Fibroblast of skin of scalp (primary cell): ENCODE data around the gene PALB2. TPM values are rescaled to one million over a fixed set of nuclear protein-coding genes. Genes with fewer than 3 reads are reported as not detected.

Experiments
- DNase-seq: peaks from one replicate; pipeline ENCODE4 v3.0.0-alpha.2; 2013
- polyA plus RNA-seq, 2 experiments: library from polyadenylated mRNA; unstranded; fragments of 120-200 nt; gene quantifications; one replicate each; pipeline ENCODE4 v1.2.1, GENCODE V29; 2013; ENCODE audit not compliant: insufficient read length in 2 of 2

Gene PALB2
- 7.2 TPM for polyA plus RNA-seq (2013, experiment 1 of 2; ENCODE audit: insufficient read length)
- 6.8 TPM for polyA plus RNA-seq (2013, experiment 2 of 2; ENCODE audit: insufficient read length)

GRCh38 chr16:23640931-23641765 lies at the start of gene PALB2, which contains the start of gene DCTN5:
TSS of gene PALB2 (minus strand) at chr16:23641310. CDS start at chr16:23641157, 153 bp downstream.
TSS of gene DCTN5 (plus strand) at chr16:23641466. CDS start at chr16:23641543, 77 bp downstream.
- DNase-seq, result peak; percentile 93

- no peak for DNase-seq
Measured at GRCh38 chr16:23689442-23690187, 48.5 kb upstream of the PALB2 start.

DNA sequence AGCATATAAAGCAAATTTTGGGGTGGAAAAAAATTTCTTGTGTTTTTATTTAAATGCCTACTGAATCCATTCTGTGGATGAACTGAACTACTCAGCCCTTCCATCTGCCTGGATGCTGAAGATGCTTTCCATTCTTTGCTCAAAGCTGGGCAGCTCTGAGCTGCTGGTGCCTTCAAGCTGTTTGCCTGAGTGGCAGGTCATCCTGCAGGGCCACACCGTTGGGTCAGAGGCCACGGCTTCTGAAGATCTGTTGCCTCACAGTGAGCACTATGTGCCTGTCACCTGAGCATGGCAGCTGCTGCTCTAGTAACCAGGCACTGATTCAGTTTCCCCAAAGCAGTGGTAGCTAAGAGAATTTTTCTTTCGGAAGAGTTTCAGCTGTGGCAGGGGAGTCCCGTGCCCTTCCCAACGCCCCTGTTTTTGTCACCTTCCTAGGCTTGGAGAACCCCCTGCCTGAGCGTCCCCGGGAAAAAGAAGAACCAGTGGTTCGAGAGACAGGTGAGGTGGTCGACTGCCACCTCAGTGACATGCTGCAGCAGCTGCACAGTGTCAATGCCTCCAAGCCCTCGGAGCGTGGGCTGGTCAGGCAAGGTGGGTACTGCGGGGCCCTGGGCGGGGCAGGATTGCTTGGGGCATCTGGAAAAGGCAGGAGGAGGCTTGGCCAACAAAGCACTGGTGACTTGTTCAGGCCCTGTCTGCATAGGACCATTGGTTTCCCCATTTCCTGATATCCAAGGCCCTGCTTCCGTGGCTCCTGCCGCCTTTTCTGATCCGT lies 46.1 kb upstream of the PALB2 start:
- DNase-seq, result no peak

DNA sequence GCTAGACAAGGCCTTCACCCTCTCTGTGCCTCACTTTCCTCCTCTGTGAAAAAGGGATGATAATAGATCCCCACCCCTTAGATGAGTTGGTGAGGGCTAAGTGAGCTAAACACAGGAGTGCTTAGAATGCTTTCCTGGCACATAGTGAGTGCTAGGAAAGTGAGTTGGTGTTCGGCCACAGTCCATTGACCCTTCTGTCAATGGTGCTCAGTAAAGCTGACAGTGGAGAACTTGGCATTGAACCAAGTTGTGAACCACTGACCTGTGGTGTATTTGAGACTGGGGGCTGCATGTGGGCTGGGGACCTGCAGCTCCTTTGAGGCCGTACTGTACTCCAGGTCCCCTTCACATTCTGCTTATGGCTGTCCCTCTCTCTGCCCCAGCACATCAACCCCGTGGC lies 42.4 kb upstream of the PALB2 start:
- DNase-seq, result no peak

DNA sequence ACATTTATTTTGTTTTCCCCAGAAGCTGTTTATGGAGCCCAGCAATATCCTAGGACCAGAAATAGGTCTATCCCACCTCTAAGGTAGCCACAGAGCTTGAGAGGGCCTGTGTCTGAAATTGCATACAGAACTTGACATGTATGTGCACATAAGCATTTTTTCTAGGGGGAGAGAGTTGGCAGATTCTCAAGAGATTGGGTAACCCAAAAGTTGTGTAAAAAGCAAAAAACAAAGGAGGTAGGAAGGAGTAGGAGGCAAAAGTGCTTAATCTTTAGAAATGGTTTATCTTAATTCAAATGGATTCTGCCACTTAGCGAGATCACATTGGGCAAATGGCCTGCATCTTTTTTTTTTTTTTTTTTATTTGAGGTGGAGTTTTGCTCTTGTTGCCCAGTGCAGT lies 41.1 kb upstream of the PALB2 start:
- no peak for DNase-seq

GRCh38 chr16:23679986-23680336 lies 38.9 kb upstream of the PALB2 start:
- DNase-seq, result no peak

DNA sequence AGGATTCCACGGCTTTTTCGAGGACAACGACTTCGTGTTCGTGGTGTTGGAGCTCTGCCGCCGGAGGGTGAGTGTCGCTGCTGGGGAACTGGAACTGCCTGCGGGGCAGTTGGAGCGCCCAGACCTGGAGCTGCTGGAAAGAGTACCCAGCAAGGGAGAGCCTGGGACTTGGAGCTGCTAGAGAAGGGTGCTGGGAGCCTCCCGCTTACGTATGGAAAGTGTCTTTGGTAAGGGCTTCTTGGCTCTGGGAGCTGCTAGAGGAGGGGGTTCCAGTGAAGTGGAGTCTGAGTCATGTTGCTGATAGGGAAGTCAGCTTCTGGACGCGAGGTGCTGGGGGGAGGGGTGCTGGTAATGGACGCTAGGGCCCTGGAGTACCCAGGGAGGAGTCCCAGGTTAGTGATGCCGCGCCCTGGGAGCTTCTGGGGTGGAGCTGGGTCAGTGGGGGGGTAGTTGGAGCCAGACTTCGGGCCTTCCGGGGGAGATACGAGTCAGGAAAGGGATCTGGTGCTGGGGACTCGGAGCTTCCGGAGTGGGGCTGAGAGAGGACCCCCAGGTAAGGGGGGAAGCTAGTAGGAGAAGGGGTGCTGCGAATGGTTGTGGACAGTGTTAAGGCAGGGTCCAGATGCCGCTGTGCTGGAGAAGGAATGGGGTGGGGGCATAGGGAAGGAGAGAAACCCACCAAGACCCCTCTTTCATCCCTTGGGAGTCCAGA lies 38.3 kb upstream of the PALB2 start:
- peak; percentile 27 for DNase-seq

- peak; percentile 81 for DNase-seq
Measured at GRCh38 chr16:23678430-23679273, 37.5 kb upstream of the PALB2 start, which contains the start of gene PLK1. TSS of gene PLK1 (plus strand) at chr16:23678889. CDS start at chr16:23678933, 44 bp downstream.

- DNase-seq, result no peak
Measured at GRCh38 chr16:23676924-23677480, 35.9 kb upstream of the PALB2 start.

DNA sequence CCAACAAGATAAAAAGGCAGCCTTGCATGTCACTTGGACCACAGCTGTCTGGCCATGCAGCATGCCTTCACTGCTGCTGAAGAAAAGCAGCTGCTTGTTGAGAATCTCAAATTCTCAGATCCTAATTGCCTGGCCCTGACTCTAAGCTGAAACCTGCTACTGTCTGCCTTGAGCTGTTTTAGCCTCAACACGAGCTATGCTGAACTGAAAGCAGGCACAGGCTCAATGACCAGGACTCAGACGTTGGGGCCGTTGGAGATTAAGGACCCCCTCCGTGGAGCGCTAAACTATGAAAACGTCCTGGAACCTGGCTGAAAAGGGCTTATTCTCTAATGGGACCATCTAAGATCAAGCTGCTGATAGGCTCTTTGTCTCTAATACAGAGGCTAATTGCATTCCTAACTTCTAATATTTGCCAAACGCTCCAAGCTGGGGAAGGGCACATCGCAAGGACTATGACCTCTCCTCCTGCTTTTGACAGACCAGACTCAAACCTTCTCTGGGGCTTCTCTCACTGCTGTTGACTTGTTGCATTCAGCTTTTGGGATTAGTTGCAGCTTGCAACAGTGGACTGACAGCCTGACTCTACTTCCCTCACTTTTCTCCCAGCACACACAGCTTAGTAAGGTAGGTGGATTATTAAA lies 33.0 kb upstream of the PALB2 start:
- DNase-seq, result no peak

GRCh38 chr16:23670137-23670776 lies 29.1 kb upstream of the PALB2 start:
- DNase-seq, result peak; percentile 60

DNA sequence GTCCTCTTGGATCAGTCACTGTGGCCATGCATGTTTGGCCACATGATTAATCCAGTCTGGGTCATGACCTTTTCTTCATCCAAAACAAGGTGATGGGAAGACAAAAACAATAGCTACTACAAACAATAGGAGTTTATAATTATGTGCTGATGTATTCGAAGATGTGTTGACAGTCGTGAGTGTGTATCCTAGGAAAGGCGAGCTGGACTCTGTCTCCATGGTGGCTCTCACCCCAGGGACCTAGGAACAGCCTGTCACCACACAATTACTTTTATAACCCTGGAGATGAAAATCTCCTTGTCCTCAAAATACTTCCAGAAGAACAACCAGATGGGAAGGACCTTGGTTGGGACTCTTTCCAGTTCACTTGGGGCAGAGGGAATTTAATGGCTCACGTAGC lies 27.8 kb upstream of the PALB2 start:
- DNase-seq, result no peak

GRCh38 chr16:23668225-23668624 lies 27.1 kb upstream of the PALB2 start:
- DNase-seq, result no peak

GRCh38 chr16:23667355-23667659 lies 26.2 kb upstream of the PALB2 start:
- DNase-seq, result no peak

- DNase-seq, result no peak
Measured at GRCh38 chr16:23666571-23667354, 25.7 kb upstream of the PALB2 start.

GRCh38 chr16:23663918-23664317 lies 22.8 kb upstream of the PALB2 start:
- DNase-seq, result no peak

- DNase-seq, result no peak
Measured at GRCh38 chr16:23651943-23652468, 10.9 kb upstream of the PALB2 start.

GRCh38 chr16:23650674-23651416 lies 9.7 kb upstream of the PALB2 start:
- no peak for DNase-seq
